Psoas muscle (tissue), 8 donors: Measurements from ENCODE around the gene IL1RN. TPM values are rescaled to one million over a fixed set of nuclear protein-coding genes. Genes with fewer than 3 reads are reported as not detected.

ENCODE experiments used
- ATAC-seq, 4 donors: fragments of 200-7000 bp; cut with Tn5 transposase; one replicate each; pipeline ENCODE4 v1.9.1; 2020; ENCODE audit warnings: moderate library complexity in 3 of 4, mild to moderate bottlenecking in 2 of 4
- DNase-seq, 2 donors: peaks; one replicate each; pipeline ENCODE4 v3.0.0-alpha.2; 2020
- H3K27ac ChIP-seq: fragments of 200-600 bp; one replicate; pipeline ENCODE4 v1.8.0; 2022
- H3K27me3 ChIP-seq, 3 donors: fragments of 200-600 bp in 1 of 3; one replicate each; pipeline versions ENCODE4 v1.6.1 to v1.8.0; 2013 to 2022; ENCODE audit warnings: low read length in 2 of 3, mild to moderate bottlenecking in 2 of 3, moderate library complexity in 1 of 3; ENCODE audit not compliant: insufficient read depth in 3 of 3
- H3K36me3 ChIP-seq, 2 donors: fragments of 200-600 bp in 1 of 2; one replicate each; pipeline versions ENCODE4 v1.6.1 to v1.8.0; 2013 to 2022; ENCODE audit warnings: low read depth in 1 of 2, mild to moderate bottlenecking in 1 of 2, moderate library complexity in 1 of 2; ENCODE audit not compliant: insufficient read depth in 1 of 2
- H3K4me1 ChIP-seq: fragments of 200-600 bp; one replicate; pipeline ENCODE4 v1.8.0; 2022
- H3K4me3 ChIP-seq: fragments of 200-600 bp; one replicate; pipeline ENCODE4 v1.8.0; 2022; ENCODE audit warnings: mild to moderate bottlenecking
- H3K9me3 ChIP-seq: fragments of 200-600 bp; one replicate; pipeline ENCODE4 v1.8.0; 2022
- WGBS, 3 donors: extraction: QIAGEN DNeasy Blood & Tissue Kit; methylation state at CpG; one replicate each; pipeline versions ENCODE4 v1.1.6 to v1.1.7; 2013; 5-methylcytosine and 5-hydroxymethylcytosine counted together
- intact Hi-C, 2 donors: fragments of 100-400 bp; cut with DNase I; formaldehyde crosslinking; loops; one replicate each; pipeline versions ENCODE4 v1.11.0 to v1.14.2; 2022
- long read RNA-seq, 2 donors: library from polyadenylated mRNA; unstranded; transcript quantifications; one replicate each; pipeline ENCODE4 v2.0.0, GENCODE V29; 2021
- polyA plus RNA-seq, 3 donors: library from polyadenylated mRNA; stranded (reverse); fragments of 200-250 nt; gene quantifications; one replicate each; pipeline ENCODE4 v1.2.3, GENCODE V29; 2013
- total RNA-seq, 4 donors: library from RNA; stranded (reverse); fragmentation: NEBNext Ultra II Directional in 2 of 4; extraction: Animal tissue kit (Norgen Biotek cat#: 25700) in 2 of 4; gene quantifications; one replicate each; pipeline versions ENCODE4 v1.2.1 to v1.2.4, GENCODE V29; 2021 to 2023
- TF ChIP-seq, protein P1 (sequence below): fragments of 200-600 bp; IDR thresholded peaks from one replicate; pipeline ENCODE4 v1.8.0; 2022; ENCODE audit warnings: antibody characterized with exemption
- donor health status: healthy with polysubstance abuse.
- donor health status: DM: no; HTN: no; CAD: no; lungs with moderate emphysema.
- donor health status: Bipolar disorder and iron deficiency.
- donor health status: healthy.
- donor health status: DM: yes; HTN: yes; CAD: no.
- donor health status: DM: no; HTN: no; CAD: no.
- donor health status: DM: no; HTN: no; CAD: no.
- donor health status: DM: yes; HTN: yes; CAD: no.

Gene IL1RN, protein sequence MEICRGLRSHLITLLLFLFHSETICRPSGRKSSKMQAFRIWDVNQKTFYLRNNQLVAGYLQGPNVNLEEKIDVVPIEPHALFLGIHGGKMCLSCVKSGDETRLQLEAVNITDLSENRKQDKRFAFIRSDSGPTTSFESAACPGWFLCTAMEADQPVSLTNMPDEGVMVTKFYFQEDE
- total RNA-seq (1 to 10 TPM in 1 of 4 donors, under 1 TPM in 2, not detected in 1; 0.19 to 2.0 (median 0.24) TPM), polyA plus RNA-seq (under 1 TPM; 0.09 to 0.53 (median 0.23) TPM)
- long read RNA-seq, donor 1 = 0 reads
- long read RNA-seq, donor 2 = 0 reads

DNA sequence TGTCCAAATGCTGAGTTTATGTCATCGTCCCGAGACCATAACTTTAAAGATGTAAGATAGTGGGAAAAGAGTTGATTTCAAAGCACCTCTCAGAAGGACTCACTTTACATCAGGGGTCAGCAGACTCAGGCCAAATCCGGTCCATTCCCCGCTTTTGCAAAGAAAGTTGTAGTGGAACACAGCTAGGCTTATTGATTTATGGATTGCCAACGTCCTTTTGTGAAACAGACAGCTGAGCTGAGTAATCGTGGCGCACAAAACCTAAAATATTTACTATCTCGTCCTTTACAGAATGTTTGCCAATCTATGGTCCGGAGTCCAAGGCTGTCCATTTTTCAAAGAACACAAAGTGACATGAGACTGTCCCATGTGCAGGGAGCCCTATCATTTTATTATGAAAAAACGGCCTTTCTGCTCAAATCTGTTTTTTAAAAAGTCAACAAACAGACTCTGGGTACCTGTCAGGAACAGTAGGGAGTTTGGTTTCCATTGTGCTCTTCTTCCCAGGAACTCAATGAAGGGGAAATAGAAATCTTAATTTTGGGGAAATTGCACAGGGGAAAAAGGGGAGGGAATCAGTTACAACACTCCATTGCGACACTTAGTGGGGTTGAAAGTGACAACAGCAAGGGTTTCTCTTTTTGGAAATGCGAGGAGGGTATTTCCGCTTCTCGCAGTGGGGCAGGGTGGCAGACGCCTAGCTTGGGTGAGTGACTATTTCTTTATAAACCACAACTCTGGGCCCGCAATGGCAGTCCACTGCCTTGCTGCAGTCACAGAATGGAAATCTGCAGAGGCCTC lies at the start of gene IL1RN:
IL1RN (plus strand) TSS at position 754 of the 801 bp plus-strand sequence; CDS start at position 781, 27 bp downstream.
- 78 to 82% (median 81%) methylated on average over 16 of the region's 16 CpGs for WGBS, 3 donors
- H3K9me3 ChIP-seq = no peaks in the 10 kb centered on the region
- peak in 1 of 2 donors; percentile 19 for DNase-seq
- intact Hi-C loops = no loop called here
- H3K27ac ChIP-seq = no peak within 1 kb of the TSS
- no peaks in the 10 kb centered on the region for H3K36me3 ChIP-seq
- ATAC-seq = no peak
- H3K4me3 ChIP-seq = no peak within 1 kb of the TSS
- TF ChIP-seq, protein P1, sequence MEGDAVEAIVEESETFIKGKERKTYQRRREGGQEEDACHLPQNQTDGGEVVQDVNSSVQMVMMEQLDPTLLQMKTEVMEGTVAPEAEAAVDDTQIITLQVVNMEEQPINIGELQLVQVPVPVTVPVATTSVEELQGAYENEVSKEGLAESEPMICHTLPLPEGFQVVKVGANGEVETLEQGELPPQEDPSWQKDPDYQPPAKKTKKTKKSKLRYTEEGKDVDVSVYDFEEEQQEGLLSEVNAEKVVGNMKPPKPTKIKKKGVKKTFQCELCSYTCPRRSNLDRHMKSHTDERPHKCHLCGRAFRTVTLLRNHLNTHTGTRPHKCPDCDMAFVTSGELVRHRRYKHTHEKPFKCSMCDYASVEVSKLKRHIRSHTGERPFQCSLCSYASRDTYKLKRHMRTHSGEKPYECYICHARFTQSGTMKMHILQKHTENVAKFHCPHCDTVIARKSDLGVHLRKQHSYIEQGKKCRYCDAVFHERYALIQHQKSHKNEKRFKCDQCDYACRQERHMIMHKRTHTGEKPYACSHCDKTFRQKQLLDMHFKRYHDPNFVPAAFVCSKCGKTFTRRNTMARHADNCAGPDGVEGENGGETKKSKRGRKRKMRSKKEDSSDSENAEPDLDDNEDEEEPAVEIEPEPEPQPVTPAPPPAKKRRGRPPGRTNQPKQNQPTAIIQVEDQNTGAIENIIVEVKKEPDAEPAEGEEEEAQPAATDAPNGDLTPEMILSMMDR = no peak
- no peaks in the 10 kb centered on the region for H3K27me3 ChIP-seq
- no peaks in the 10 kb centered on the region for H3K4me1 ChIP-seq

DNA sequence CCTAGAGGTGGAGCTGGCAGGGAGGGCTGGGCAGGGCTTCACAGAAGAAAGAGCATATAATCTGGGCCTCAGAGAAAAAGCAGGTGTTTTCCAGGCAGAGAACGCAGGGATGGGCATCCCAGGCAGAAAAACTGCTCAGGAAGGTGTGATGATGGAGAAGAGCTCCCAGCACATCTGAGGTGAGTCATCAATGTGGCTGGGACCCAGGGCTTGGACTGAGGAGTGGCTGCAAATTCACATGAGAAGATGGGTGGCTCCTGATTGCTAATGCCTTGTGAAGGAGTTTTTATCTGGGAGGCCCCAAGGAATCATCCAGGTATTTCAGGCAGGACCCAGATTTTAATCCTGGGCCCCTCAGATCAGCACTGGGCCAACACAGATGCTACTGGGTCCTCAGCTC lies 49.5 kb upstream of the IL1RN start:
- H3K4me1 ChIP-seq = no peaks in the 10 kb centered on the region
- H3K27ac ChIP-seq = no peak overlapping the region
- TF ChIP-seq, protein P1 = no peak
- no peaks in the 10 kb centered on the region for H3K36me3 ChIP-seq
- intact Hi-C loops = no loop called here
- H3K4me3 ChIP-seq = no peak overlapping the region
- WGBS, 3 donors = 60 to 100% (median 61%) methylated on average over 1 of the region's 1 CpG
- ATAC-seq = no peak
- H3K27me3 ChIP-seq = peaks cover 0 to 3% (median 0%) of the 10 kb centered on the region in 3 donors
- H3K9me3 ChIP-seq = no peaks in the 10 kb centered on the region
- DNase-seq = no peak

DNA sequence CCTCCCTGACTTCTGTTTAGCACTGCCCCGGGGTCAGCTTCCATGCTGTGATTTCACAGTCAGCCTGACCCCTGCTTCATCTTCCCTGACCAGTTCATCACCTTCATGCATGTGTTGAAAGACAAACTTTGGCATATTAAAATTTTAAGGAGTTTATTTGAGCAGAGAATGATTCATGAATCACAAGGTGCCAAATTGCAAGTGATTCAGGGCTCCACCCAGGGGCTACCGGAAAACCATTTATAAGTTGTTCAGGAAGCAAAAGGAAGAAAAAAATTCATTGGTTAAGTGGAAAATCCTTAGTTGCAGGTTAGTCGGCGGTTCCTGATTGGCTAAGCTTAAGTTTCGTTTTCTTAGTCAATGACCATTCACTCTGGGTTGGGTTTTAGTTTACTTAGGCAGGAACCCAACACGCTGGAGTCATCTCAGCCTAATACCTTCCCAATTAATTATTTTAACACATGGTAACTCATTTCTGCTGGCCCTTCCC lies 49.0 kb upstream of the IL1RN start:
- no peak overlapping the region for H3K27ac ChIP-seq
- no peaks in the 10 kb centered on the region for H3K9me3 ChIP-seq
- TF ChIP-seq, protein P1 = no peak
- H3K36me3 ChIP-seq = no peaks in the 10 kb centered on the region
- WGBS, 3 donors = 29 to 42% (median 34%) methylated on average over 6 of the region's 6 CpGs
- ATAC-seq (no peak), DNase-seq (no peak)
- H3K4me1 ChIP-seq = no peaks in the 10 kb centered on the region
- no peak overlapping the region for H3K4me3 ChIP-seq
- intact Hi-C loops = no loop called here
- peaks cover 0 to 3% (median 0%) of the 10 kb centered on the region in 3 donors for H3K27me3 ChIP-seq

DNA sequence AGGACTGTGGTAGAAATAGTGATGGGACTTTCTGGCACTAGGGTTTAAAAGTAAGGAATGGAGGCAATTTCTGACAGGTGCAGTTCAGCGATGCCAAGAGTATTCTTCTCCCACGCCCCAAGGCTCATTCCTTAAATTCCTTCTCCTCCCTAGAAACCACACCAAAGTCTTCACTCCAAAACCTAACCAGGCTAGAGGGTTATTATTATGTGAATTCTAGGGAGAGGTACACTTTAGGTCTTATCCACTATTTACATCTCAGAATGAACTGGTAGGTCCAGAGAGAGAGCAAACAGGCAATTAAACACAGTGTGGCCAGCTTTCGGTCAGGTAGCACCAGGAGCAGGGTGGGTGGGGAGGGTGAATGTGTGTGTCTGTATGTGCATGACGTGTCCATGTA lies 48.3 kb upstream of the IL1RN start:
- Histone ChIP-seq H3K4me3 (no peak overlapping the region), H3K27ac (no peak overlapping the region), H3K4me1 (no peaks in the 10 kb centered on the region), H3K36me3 (no peaks in the 10 kb centered on the region), H3K9me3 (no peaks in the 10 kb centered on the region), H3K27me3 (peaks cover 0 to 3% (median 0%) of the 10 kb centered on the region in 3 donors)
- intact Hi-C loops = no loop called here
- ATAC-seq (no peak), DNase-seq (no peak)
- 54 to 68% (median 54%) methylated on average over 4 of the region's 4 CpGs for WGBS, 3 donors
- TF ChIP-seq, protein P1 = no peak
